Stimulated activated CD4-positive, alpha-beta T cell treated with anti-CD3 and anti-CD28 coated beads, Interleukin-12 subunit alpha, Interleukin-12 subunit beta, amount 100 ng/mL, for 4 hours (primary cell): ENCODE measurements around the gene XDH.

Experiments used
- DNase-seq: peaks from one replicate; pipeline ENCODE4 v3.0.0-alpha.2; 2020

XDH gene

GRCh38 chr2:31414601-31415241, at the start of gene XDH:
Gene XDH, minus strand, starts transcription at chr2:31414742. Its CDS starts 76 bp downstream, at chr2:31414666.
- no peak for DNase-seq

GRCh38 chr2:31457651-31458050, 43.1 kb upstream of the XDH start:
- DNase-seq: no peak

- no peak for DNase-seq
Measured at GRCh38 chr2:31446848-31447247, 32.3 kb upstream of the XDH start.

GRCh38 chr2:31442376-31442775, 27.8 kb upstream of the XDH start:
- no peak for DNase-seq

- no peak for DNase-seq
Measured at GRCh38 chr2:31440764-31441163, 26.2 kb upstream of the XDH start.

GRCh38 chr2:31434911-31435310, 20.4 kb upstream of the XDH start:
- DNase-seq: no peak

- DNase-seq: no peak
Measured at GRCh38 chr2:31433541-31433940, 19.0 kb upstream of the XDH start.

GRCh38 chr2:31430439-31431165, 16.1 kb upstream of the XDH start:
- DNase-seq: no peak

GRCh38 chr2:31429759-31430438, 15.4 kb upstream of the XDH start:
- DNase-seq: no peak

- no peak for DNase-seq
Measured at GRCh38 chr2:31429040-31429439, 14.5 kb upstream of the XDH start.

- no peak for DNase-seq
Measured at GRCh38 chr2:31428001-31428418, 13.5 kb upstream of the XDH start.

- no peak for DNase-seq
Measured at GRCh38 chr2:31426096-31426495, 11.6 kb upstream of the XDH start.

GRCh38 chr2:31421634-31422033, 7.1 kb upstream of the XDH start:
- no peak for DNase-seq

GRCh38 chr2:31420936-31421335, 6.4 kb upstream of the XDH start:
- DNase-seq: no peak

GRCh38 chr2:31419386-31419785, 4.8 kb upstream of the XDH start:
- no peak for DNase-seq

GRCh38 chr2:31415421-31415820, 879 bp upstream of the XDH start:
- no peak for DNase-seq

GRCh38 chr2:31413862-31414550, 536 bp downstream of the XDH start:
- no peak for DNase-seq

GRCh38 chr2:31413025-31413424, 1.5 kb downstream of the XDH start:
- no peak for DNase-seq

GRCh38 chr2:31411771-31412170, 2.8 kb downstream of the XDH start:
- no peak for DNase-seq

- DNase-seq: no peak
Measured at GRCh38 chr2:31406593-31407385, 7.8 kb downstream of the XDH start.

- DNase-seq: no peak
Measured at GRCh38 chr2:31404827-31405226, 9.7 kb downstream of the XDH start.

- DNase-seq: no peak
Measured at GRCh38 chr2:31404302-31404701, 10.2 kb downstream of the XDH start.

GRCh38 chr2:31402388-31402787, 12.2 kb downstream of the XDH start:
- DNase-seq: no peak
